DOHH2 (cell line): ENCODE data around the gene FOSL1.

Experiments used
- CTCF ChIP-seq: fragments of 200-600 bp; sonication (generic); IDR thresholded peaks from one replicate; pipeline ENCODE4 v1.5.1; 2014; ENCODE audit warnings: antibody characterized with exemption, mild to moderate bottlenecking, low read depth, low read length; ENCODE audit not compliant: poor library complexity, severe bottlenecking
- EZH2phosphoT487 ChIP-seq: fragments of 200-600 bp; sonication (generic); IDR thresholded peaks from 2 replicates; pipeline ENCODE4 v1.6.1; 2017; ENCODE audit warnings: borderline replicate concordance, mild to moderate bottlenecking, antibody characterized with exemption, low read length, moderate library complexity, mixed read lengths

GRCh38 chr11:65890324-65891218 lies 9.6 kb downstream of the FOSL1 start, which contains the start of gene CCDC85B:
- TF ChIP-seq CTCF (peak; percentile 7), EZH2phosphoT487 (no peak)
